HG02610 (cell line): ENCODE data around the gene EHD3.

Source experiments
- ATAC-seq: cut with Tn5 transposase; IDR thresholded peaks from one replicate; pipeline ENCODE4 v1.9.1; 2021; ENCODE audit warnings: mild to moderate bottlenecking, moderate library complexity; ENCODE audit not compliant: unreplicated experiment

EHD3 gene

DNA sequence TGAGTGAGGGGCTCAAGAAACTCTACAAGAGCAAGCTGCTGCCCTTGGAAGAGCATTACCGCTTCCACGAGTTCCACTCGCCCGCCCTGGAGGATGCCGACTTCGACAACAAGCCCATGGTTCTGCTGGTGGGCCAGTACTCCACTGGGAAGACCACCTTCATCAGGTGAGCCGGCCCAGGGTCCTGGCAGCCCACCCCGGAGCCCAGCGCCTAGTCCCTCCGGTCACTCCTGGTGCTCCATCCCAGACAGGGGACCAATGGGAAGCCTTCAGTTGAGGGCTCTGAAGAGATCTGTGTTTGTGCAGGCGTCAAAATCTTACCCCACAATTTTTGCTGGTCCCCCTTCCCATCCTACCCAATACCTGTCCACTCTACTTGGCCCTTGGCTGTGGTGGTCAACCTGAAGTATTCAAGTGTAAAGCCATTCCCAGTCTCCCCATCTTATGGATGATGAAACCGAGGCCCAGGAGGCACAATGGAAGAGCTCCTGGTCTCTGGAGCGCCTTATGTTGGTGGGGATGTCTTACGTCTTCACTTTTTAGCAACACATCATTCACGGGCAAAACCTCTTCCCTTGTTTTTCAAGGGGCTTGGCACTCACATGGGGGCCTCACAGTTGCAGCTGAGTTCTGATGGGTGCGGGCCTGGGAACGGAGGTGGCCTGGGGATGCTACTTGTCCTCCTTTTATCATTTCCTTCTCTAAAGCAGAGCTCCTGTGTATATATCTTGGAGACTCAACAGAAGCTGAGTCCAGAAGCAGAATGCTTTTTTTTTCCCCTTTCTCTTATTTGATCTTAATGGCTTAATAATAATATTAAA is 941 bp downstream of the EHD3 start:
- no peak for ATAC-seq

- ATAC-seq = no peak
Measured at GRCh38 chr2:31235504-31235902, 1.6 kb downstream of the EHD3 start.

GRCh38 chr2:31236433-31237205 is 2.7 kb downstream of the EHD3 start:
- ATAC-seq = no peak

- ATAC-seq = no peak
Measured at GRCh38 chr2:31237348-31238017, 3.5 kb downstream of the EHD3 start.

DNA sequence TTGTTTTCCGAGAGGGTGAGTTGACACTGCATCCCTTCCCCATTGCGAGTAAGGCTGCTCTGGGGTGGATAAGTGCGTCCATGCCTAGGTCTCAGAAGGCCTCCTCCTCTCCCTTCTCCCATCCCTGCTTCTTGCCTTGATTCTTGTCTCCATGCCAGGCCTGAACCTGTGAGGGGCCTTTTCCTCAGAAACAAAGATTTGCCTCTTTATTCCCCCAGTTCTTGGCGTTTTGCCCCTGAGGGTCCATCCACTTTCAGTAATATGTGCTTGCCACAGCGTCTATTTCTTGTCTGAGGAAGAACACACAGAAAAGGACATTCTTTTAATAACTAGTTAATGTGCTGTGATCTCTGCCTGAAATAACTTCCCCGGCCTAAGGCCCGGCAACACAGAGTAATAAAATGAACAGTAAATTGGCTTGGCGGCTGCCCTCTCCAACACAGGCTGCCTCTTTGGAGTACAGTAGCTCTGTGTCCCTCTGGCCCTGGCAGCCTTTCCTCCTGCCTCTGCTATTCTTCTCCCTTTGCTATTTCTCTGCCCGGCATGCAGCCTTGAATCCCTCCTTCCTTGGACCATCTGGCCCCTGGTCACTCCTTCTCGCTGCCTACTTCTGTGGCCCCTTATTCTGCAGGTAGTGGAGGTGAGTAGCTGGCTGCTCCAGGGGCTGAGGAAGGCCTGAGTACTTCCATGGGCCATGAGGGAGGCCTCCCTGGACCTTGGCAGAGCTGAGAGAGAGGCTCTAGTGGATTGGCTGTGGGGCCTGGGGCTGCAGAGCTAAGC is 4.4 kb downstream of the EHD3 start:
- ATAC-seq = no peak

GRCh38 chr2:31238906-31239592 is 5.1 kb downstream of the EHD3 start:
- no peak for ATAC-seq

DNA sequence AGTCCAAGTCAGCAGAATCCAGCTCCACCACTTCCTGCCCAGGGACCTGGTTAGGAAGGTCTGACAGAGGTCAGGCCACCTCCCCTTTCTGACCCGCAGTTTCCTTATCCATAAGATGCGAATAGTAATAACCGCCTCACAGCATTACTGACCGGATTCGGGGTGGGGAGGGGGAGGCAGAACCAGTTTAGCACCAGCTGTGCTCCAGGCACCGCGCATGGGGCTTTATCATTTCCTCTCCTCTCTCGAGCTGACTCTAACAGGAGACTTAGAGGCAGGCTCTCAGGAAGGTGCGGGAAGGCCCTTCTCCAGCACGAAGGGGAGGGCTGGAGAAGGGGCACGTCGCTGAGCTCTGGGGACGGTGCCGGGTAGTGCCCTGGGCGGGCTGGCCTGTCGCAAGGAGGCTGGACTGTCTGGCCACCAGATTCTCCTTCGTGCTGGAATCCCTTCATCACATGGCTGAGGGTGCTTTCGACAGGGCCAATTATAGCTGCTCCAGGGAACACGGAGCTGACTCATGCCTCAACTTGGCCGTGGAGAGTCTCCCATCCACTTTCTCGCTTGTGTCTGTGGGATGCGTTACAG is 5.7 kb downstream of the EHD3 start:
- no peak for ATAC-seq

DNA sequence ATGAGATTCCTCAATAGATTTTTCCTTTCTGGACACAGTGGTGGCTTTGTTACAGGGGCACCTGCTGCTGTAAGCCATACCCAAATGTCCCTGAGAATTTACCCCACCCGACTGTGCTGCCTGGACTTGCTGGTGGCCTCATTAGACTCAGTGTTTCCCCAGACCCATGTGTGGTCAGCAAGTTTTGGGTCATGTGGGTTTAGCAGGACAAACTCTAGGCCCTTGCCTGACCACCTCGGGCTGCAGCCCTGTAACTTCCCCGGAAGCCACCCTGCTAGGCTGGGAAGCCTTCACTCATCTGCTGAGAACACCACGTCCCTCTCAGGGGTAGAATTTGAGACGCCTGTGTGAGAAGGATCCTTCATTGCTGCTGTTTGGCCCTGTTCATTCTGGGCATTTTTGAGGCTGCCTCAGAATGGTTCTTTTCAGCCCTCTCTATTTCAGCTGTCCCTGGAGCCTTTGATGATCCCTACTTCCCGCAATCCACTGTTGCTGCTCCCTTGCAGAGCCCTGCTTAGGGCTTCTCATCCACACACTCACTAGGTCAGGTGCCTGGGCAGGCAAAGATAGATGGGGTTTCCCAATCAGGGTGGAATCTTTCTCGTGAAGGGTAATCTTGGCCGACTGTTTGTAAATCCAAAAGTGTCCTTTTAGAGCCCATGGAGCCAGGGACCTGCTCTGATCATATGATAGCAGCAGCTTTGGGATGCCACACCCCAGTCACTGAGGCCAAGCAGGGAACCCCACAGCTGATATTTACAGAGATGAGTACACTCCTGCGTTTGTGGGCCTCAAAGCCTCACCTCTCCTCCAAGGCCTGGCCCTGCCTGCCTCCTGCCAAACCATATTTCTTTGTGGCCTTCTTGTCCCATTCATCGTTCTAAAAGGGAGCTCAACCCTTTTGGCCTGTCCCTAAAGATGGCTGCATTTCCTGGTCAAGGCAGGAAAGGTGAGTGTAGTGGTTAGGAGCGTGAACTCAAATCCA is 6.7 kb downstream of the EHD3 start:
- no peak for ATAC-seq

DNA sequence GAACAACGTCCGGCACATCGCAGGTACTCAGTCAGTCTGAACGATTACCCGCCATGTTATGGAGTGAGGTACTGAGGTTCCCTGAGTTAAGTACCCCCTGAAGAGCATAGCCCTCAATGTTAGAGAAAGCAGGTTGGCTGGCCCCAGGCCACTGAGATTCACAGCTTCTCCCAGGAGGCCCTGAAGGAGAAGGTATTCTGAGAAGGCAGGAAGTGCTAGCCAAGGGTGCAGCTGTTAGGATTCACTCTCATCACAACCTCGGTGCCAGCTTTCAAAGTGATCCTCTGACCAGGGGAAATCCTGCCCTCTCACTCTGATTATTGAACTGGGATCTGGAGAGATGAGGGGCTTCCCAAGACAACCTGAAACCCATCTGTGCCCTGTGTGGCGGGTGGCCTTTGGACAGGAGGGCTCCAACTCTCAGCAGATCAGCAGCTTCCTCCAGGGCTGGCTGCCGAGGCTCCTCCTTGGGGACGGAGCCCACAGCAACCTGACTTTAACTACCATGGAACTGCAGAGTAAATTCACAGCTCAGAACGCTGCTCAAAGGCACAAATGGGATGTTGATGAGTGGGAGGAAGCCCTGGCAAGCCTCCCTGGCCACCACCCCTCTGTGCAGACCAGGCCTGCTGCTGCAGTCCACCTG is 7.8 kb downstream of the EHD3 start:
- no peak for ATAC-seq

- no peak for ATAC-seq
Measured at GRCh38 chr2:31243053-31243452, 9.1 kb downstream of the EHD3 start.

DNA sequence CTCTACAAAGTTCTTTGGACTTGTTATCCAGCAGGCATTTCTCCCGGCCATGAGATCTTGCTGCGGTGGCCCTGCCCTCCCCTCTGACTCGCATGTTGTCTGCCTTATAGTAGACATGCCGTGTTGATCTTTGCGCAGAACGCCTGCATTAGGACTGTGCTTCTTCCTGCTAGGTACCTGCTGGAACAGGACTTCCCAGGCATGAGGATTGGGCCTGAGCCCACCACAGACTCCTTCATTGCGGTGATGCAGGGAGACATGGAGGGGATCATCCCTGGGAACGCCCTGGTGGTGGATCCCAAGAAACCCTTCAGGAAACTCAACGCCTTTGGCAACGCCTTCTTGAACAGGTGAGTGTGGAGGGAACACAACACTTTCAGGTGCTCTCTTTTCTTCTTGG is 10.1 kb downstream of the EHD3 start:
- no peak for ATAC-seq

- no peak for ATAC-seq
Measured at GRCh38 chr2:31246184-31246852, 12.4 kb downstream of the EHD3 start.

- ATAC-seq = no peak
Measured at GRCh38 chr2:31247711-31248110, 13.8 kb downstream of the EHD3 start.

GRCh38 chr2:31248139-31248538 is 14.2 kb downstream of the EHD3 start:
- ATAC-seq = no peak

- no peak for ATAC-seq
Measured at GRCh38 chr2:31249009-31249690, 15.2 kb downstream of the EHD3 start.

- no peak for ATAC-seq
Measured at GRCh38 chr2:31251018-31251417, 17.1 kb downstream of the EHD3 start.

DNA sequence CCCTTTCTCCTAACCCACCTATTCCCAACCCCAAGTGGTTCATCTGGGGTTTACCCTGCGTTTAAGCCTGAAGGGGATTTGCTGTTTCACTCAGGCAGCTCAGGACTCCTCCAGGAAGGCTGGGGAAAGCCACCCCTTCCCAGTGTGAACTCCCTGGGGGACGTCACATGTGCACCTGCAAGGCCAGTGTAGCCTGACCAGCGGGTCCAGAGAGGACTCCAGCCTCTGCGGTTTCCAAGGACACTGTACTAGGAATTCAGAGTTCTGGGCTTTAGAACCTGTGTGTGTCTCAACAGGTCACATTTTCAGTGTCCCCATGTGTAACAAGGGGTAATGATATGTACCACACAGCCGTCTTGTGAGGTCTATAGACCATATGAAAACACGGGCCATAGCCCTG is 17.9 kb downstream of the EHD3 start:
- no peak for ATAC-seq
